GM12801 (cell line): ENCODE measurements around the gene C3orf20.

Experiments used
- TF ChIP-seq, protein P1 (sequence below): IDR thresholded peaks from one replicate; pipeline ENCODE4 v1.5.1; 2011; ENCODE audit warnings: control low read depth; ENCODE audit not compliant: insufficient read length; ENCODE audit errors: extremely low read depth

The C3orf20 gene

DNA sequence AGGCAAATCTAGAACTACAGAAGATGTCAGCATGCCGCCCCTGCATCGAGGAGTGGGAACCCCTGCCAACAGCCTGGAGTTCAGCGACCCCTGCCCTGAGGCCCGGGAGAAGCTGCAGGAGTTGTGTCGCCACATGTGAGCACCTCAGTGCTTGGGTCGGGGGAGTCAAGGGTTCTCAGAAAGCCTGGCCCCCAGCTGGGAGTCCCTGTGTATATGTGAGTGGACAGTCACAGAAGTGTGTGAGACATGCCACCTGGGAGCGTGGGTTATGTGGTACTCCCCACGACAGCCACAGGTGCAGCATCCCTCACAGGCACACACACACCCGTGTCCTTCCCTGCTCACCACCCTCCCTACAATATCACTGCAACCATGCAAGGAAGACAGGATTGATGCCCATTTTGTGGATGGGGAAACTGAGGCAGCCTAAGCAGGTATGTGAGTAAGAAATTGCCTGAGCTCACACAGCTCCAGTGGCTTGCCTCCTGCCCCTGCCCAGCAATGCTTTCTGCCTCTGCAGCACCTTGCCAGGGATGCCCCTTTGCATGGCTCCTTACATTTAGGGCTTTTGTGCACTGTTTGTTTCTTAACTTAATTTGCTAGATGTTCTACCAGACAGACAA, 28.3 kb downstream of the C3orf20 start:
- TF ChIP-seq, protein P1, sequence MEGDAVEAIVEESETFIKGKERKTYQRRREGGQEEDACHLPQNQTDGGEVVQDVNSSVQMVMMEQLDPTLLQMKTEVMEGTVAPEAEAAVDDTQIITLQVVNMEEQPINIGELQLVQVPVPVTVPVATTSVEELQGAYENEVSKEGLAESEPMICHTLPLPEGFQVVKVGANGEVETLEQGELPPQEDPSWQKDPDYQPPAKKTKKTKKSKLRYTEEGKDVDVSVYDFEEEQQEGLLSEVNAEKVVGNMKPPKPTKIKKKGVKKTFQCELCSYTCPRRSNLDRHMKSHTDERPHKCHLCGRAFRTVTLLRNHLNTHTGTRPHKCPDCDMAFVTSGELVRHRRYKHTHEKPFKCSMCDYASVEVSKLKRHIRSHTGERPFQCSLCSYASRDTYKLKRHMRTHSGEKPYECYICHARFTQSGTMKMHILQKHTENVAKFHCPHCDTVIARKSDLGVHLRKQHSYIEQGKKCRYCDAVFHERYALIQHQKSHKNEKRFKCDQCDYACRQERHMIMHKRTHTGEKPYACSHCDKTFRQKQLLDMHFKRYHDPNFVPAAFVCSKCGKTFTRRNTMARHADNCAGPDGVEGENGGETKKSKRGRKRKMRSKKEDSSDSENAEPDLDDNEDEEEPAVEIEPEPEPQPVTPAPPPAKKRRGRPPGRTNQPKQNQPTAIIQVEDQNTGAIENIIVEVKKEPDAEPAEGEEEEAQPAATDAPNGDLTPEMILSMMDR = no peak

DNA sequence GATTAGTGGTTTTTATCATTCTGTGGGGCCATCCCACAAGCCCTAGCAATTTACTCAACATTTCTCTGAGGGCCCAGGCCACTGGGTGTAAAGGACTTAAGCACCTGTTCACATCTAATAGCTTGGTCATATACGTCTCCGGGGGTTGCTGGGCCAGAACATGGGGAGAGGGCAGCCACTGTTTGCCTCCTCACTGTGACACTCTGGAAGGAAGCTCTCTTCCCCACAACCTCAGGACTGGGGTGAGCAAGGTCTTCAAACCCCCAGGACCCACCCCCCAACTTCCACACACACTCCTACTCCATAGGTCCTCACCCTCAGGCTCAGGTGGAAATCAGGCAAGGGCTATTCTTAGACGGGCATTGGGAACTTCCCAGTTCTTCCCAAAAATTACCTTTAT, 28.9 kb downstream of the C3orf20 start:
- TF ChIP-seq, protein P1 = no peak

DNA sequence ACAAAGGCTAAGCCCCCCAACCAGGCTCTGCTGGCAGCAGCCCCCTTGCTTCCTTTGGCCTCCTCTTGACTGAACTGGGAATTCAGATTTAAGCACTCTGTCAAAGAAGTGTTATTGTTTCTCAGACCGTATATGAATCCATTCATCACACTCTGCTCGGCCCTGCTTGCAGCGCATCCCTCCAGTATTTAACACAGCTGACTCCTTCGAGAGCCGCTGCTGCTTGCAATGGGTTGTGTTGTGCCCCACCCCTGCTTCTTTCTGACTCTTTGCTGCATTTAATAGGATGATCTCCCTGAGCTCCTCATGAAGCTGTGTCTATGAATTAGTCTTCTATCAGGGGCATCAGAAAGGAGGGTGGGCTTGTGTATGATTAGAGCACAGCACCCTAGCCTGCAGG, 31.2 kb downstream of the C3orf20 start:
- TF ChIP-seq, protein P1 = no peak

DNA sequence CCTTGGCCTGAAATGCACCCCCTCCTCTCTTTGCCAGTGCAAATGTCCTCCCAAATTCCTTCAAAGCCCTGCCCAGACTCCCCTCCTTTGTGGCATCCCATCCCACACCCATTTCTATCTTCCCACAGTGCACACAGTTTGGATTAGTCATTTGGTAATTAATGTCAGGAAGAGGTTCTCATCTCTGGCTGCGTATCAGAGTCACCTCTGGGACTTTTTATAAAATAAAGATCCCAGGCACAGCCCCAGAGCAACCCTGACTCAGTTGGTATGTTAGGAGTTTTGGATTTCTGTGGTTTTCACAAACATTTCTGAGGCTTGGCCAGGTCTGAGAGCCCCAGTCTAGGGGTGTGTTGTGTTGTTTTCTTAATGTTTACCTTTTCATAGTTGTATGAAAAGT, 41.6 kb downstream of the C3orf20 start:
- TF ChIP-seq, protein P1 = no peak

DNA sequence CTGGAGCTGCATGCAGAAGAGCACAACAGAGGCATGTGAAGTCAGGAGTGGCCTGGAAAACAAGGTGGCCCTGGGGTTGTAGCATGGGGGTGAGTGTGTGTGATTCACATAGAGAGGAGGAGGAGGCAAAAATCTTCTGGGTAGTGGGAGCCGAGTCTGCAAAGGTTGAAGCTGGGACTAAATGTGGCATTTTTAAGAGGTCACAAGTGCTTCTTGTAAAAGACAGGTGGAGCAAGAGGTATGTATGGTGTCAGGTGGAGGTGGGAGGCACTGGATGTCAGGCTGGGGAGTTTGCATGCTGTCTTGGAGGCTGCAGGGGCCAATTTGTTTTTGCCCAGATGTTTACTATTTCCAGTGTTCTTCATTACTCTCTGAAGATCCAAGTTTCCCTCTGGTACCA, 42.4 kb downstream of the C3orf20 start:
- TF ChIP-seq, protein P1 = no peak

DNA sequence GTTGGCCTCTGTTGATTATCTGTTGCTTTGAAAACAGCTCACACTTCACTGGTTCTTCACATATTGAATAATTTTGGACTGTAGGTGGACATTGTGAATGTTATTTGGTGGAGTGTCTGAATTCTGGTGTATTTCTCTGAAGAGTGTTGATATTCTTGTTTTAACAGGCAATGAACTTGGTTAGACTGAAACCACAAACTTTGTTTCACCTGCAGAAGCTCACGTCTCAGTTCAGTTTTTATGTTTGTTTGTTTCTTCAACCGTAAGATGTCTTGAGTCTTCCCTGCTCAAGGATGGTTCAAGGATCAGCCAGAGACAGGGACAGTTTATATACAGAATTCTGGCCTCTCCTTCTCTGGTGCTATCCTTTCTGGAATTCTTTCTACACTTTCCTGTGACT, 43.6 kb downstream of the C3orf20 start:
- TF ChIP-seq, protein P1 = no peak

DNA sequence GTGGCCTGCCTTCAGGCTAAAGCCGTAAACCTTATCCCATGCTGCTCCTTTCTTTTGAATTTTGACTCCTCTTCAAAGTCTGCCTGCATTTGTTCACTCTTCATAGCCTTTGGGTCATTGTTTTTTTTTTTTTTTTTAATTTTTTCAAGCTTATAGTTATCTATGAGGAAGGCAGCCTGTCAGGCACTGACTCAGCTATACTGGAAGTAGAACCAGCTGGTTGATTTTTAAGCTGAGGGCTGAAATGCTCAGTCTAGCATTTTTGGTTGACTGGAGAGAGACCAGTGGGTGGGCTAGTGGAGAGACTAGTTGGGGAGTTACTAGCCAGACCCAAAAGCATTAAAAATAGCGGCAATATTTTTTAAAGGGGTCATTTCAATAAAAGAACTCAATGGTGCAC, 44.1 kb downstream of the C3orf20 start:
- TF ChIP-seq, protein P1 = no peak
